Measurements from ENCODE around the gene CLPSL1. TPM values are rescaled to one million over a fixed set of nuclear protein-coding genes. Genes with fewer than 3 reads are reported as not detected.

The CLPSL1 gene
- not detected in 2 replicates for total RNA-seq

GRCh38 chr6:35780719-35781118, at the start of gene CLPSL1:
TSS of gene CLPSL1 (plus strand) at chr6:35781019. CDS start at chr6:35781111, 92 bp downstream.

GRCh38 chr6:35736982-35737412, 43.8 kb upstream of the CLPSL1 start, which contains the start of gene ARMC12:
TSS of gene ARMC12 (plus strand) at chr6:35737032. CDS start at chr6:35737109, 77 bp downstream.

GRCh38 chr6:35776364-35777215, 4.2 kb upstream of the CLPSL1 start, which contains the start of gene CLPSL2:
TSS of gene CLPSL2 (plus strand) at chr6:35776598. CDS start at chr6:35776619, 21 bp downstream.

GRCh38 chr6:35804996-35805736, 24.3 kb downstream of the CLPSL1 start, which contains the start of gene LHFPL5:
TSS of gene LHFPL5 (plus strand) at chr6:35805352. CDS start at chr6:35805671, 319 bp downstream.

Other genes starting within 250 kb of the CLPSL1 start
- gene FKBP5, start 92.1 kb upstream of the CLPSL1 start, total RNA-seq: 2.9 and 3.7 TPM in 2 replicates
- gene ARMC12, start 44.0 kb upstream of the CLPSL1 start, total RNA-seq: 0.26 TPM in 2 replicates
- gene CLPSL2, start 4.4 kb upstream of the CLPSL1 start, total RNA-seq: not detected in 2 replicates
- gene CLPS, start 16.3 kb downstream of the CLPSL1 start, total RNA-seq: not detected in 2 replicates
- not detected in 2 replicates for gene LHFPL5, start 24.3 kb downstream of the CLPSL1 start, total RNA-seq
- 29.1 and 37.0 TPM in 2 replicates for gene SRPK1, start 140.1 kb downstream of the CLPSL1 start, total RNA-seq
- under 0.01 and 0.07 TPM in 2 replicates for gene SLC26A8, start 243.6 kb downstream of the CLPSL1 start, total RNA-seq
- 50.0 and 62.4 TPM in 2 replicates for gene MAPK14, start 246.8 kb downstream of the CLPSL1 start, total RNA-seq